SU-DHL-6 (cell line): ENCODE results near the gene SMARCC2.

ENCODE experiments used
- H2AFZ ChIP-seq: fragments of 200-600 bp; sonication (generic); 2 replicates; pipeline ENCODE4 v1.6.1; 2014; ENCODE audit warnings: low read depth, mild to moderate bottlenecking, moderate library complexity, mixed read lengths, antibody characterized with exemption, low read length; ENCODE audit not compliant: severe bottlenecking
- H3F3A ChIP-seq: fragments of 200-600 bp; shearing (Covaris generic); 2 replicates; pipeline ENCODE4 v1.6.0; 2016; ENCODE audit warnings: antibody characterized with exemption, mild to moderate bottlenecking; ENCODE audit not compliant: insufficient read depth
- H3K27ac ChIP-seq: fragments of 200-600 bp; sonication (generic); 2 replicates; pipeline ENCODE4 v1.5.1; 2016; ENCODE audit warnings: low read depth, mild to moderate bottlenecking, low read length, moderate library complexity, mixed read lengths
- H3K27me3 ChIP-seq: fragments of 200-600 bp; sonication (generic), shearing (Covaris generic); 2 replicates; pipeline ENCODE4 v1.6.0; 2014; ENCODE audit warnings: mild to moderate bottlenecking, low read length
- H3K36me3 ChIP-seq: fragments of 200-600 bp; sonication (generic); 2 replicates; pipeline ENCODE4 v1.6.1; 2014; ENCODE audit warnings: mild to moderate bottlenecking, low read length, mixed read lengths
- H3K4me2 ChIP-seq: fragments of 300-600, 200-600 bp; shearing (Covaris generic), sonication (generic); 2 replicates; pipeline ENCODE4 v1.6.0; 2014; ENCODE audit warnings: low read length, low read depth, mild to moderate bottlenecking; ENCODE audit not compliant: poor library complexity, severe bottlenecking
- H3K4me3 ChIP-seq: fragments of 200-600 bp; sonication (generic); 2 replicates; pipeline ENCODE4 v1.5.1; 2014; ENCODE audit warnings: antibody characterized with exemption, low read length, mild to moderate bottlenecking, mixed read lengths; ENCODE audit not compliant: insufficient read depth, poor library complexity, severe bottlenecking
- H3K79me2 ChIP-seq: fragments of 200-600 bp; sonication (generic); 2 replicates; pipeline ENCODE4 v1.6.1; 2014; ENCODE audit warnings: mild to moderate bottlenecking, low read length, moderate library complexity; ENCODE audit not compliant: insufficient read depth
- H3K9ac ChIP-seq: fragments of 200-600 bp; sonication (generic); 2 replicates; pipeline ENCODE4 v1.7.0; 2014; ENCODE audit warnings: mild to moderate bottlenecking, low read length
- H3K9me2 ChIP-seq: fragments of 200-600 bp; sonication (generic); replicated peaks from 2 replicates; pipeline ENCODE4 v1.6.1; 2014; ENCODE audit warnings: low read length; ENCODE audit not compliant: insufficient read depth
- H3K9me3 ChIP-seq: fragments of 200-600 bp; sonication (generic); 2 replicates; pipeline ENCODE4 v1.6.1; 2014; ENCODE audit warnings: low read length, mixed read lengths; ENCODE audit not compliant: insufficient read depth
- H4K20me1 ChIP-seq: fragments of 200-600 bp; sonication (generic); 2 replicates; pipeline ENCODE4 v1.6.1; 2014; ENCODE audit warnings: low read depth, mild to moderate bottlenecking, antibody characterized with exemption, low read length, moderate library complexity, mixed read lengths
- EZH2phosphoT487 ChIP-seq: fragments of 200-600 bp; sonication (generic), shearing (Covaris generic); conservative IDR thresholded peaks from 2 replicates; pipeline ENCODE4 v1.6.1; 2018; ENCODE audit warnings: mild to moderate bottlenecking, antibody characterized with exemption, low read length, moderate library complexity, mixed read lengths
- TF ChIP-seq, protein P1 (sequence below): fragments of 200-600 bp; sonication (generic); IDR thresholded peaks from one replicate; pipeline ENCODE4 v1.5.1; 2017; ENCODE audit warnings: antibody characterized with exemption, mild to moderate bottlenecking, low read length, moderate library complexity; ENCODE audit not compliant: insufficient read depth, poor library complexity, severe bottlenecking

The SMARCC2 gene

GRCh38 chr12:56220611-56221231 is 31.4 kb upstream of the SMARCC2 start:
- Histone ChIP-seq H3K9me2 (no peaks in the 10 kb centered on the region), H2AFZ (no peak overlapping the region), H4K20me1 (no peaks in the 10 kb centered on the region), H3K4me2 (peak overlapping the region; percentile 99), H3K79me2 (peaks cover 34% of the 10 kb centered on the region), H3K36me3 (no peaks in the 10 kb centered on the region), H3K4me3 (peak overlapping the region; percentile 88), H3K27ac (peak overlapping the region; percentile 64), H3K9me3 (no peaks in the 10 kb centered on the region), H3F3A (peaks cover 6% of the 10 kb centered on the region), H3K27me3 (no peaks in the 10 kb centered on the region), H3K9ac (peak overlapping the region; percentile 85)
- TF ChIP-seq, protein P1, sequence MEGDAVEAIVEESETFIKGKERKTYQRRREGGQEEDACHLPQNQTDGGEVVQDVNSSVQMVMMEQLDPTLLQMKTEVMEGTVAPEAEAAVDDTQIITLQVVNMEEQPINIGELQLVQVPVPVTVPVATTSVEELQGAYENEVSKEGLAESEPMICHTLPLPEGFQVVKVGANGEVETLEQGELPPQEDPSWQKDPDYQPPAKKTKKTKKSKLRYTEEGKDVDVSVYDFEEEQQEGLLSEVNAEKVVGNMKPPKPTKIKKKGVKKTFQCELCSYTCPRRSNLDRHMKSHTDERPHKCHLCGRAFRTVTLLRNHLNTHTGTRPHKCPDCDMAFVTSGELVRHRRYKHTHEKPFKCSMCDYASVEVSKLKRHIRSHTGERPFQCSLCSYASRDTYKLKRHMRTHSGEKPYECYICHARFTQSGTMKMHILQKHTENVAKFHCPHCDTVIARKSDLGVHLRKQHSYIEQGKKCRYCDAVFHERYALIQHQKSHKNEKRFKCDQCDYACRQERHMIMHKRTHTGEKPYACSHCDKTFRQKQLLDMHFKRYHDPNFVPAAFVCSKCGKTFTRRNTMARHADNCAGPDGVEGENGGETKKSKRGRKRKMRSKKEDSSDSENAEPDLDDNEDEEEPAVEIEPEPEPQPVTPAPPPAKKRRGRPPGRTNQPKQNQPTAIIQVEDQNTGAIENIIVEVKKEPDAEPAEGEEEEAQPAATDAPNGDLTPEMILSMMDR = no peak
- TF ChIP-seq EZH2phosphoT487 = no peak

DNA sequence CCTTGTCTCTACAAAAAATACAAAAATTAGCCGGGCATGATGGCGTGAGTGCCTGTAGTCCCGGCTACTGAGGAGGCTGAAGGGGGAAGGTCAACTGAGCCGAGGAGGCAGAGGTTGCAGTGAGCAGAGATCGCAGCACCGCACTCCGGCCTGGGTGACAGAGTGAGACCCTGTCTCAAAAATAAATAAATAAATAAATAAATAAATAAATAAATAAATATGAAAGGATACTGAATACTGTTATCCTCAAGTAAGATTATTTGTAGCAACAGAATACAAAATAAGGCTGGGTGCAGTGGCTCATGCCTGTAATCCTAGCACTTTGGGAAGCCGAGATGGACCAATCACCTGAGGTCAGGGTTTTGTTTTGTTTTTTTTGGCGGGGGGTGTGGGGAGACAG is 30.6 kb upstream of the SMARCC2 start:
- Histone ChIP-seq H3K79me2 (peaks cover 28% of the 10 kb centered on the region), H3K4me2 (peak overlapping the region; percentile 99)

GRCh38 chr12:56216461-56216860 is 27.2 kb upstream of the SMARCC2 start:
- peaks cover 21% of the 10 kb centered on the region for H3K79me2 ChIP-seq
- H3K9me2 ChIP-seq = no peaks in the 10 kb centered on the region
- peaks cover 2% of the 10 kb centered on the region; the same call in 1 of the 2 replicates for H3K36me3 ChIP-seq
- no peak overlapping the region for H3K9ac ChIP-seq
- no peaks in the 10 kb centered on the region for H3K9me3 ChIP-seq
- H3K4me3 ChIP-seq = no peak overlapping the region
- no peak overlapping the region for H2AFZ ChIP-seq
- no peaks in the 10 kb centered on the region for H3K27me3 ChIP-seq
- TF ChIP-seq, protein P1 = no peak
- TF ChIP-seq EZH2phosphoT487 = no peak
- no peak overlapping the region for H3K27ac ChIP-seq
- no peak overlapping the region for H3K4me2 ChIP-seq
- H4K20me1 ChIP-seq = no peaks in the 10 kb centered on the region
- peaks cover 6% of the 10 kb centered on the region for H3F3A ChIP-seq

More for the DNA sequence above, 30.6 kb upstream of the SMARCC2 start:
- no peak for TF ChIP-seq EZH2phosphoT487
- TF ChIP-seq, protein P1 = no peak
- Histone ChIP-seq H3K36me3 (no peaks in the 10 kb centered on the region), H3K9me3 (no peaks in the 10 kb centered on the region), H3K27ac (no peak overlapping the region), H4K20me1 (no peaks in the 10 kb centered on the region), H3K9ac (no peak overlapping the region), H3K27me3 (no peaks in the 10 kb centered on the region), H2AFZ (no peak overlapping the region), H3K4me3 (no peak overlapping the region), H3F3A (peaks cover 6% of the 10 kb centered on the region), H3K9me2 (no peaks in the 10 kb centered on the region)
